WERI-Rb-1 (cell line): ENCODE measurements around the gene SLC9A3.

ENCODE experiments used
- DNase-seq: peaks from one replicate; pipeline ENCODE4 v3.0.0-alpha.2; 2020
- H3K27ac ChIP-seq: fragments of 250-450 bp; sonication (Bioruptor Pico); 2 replicates; pipeline ENCODE4 v1.5.1; 2020; ENCODE audit warnings: mild to moderate bottlenecking, moderate library complexity
- H3K27me3 ChIP-seq: fragments of 250-450 bp; sonication (Bioruptor Pico); 2 replicates; pipeline ENCODE4 v1.5.1; 2021; ENCODE audit warnings: mild to moderate bottlenecking, low read depth, moderate library complexity; ENCODE audit not compliant: insufficient read depth, severe bottlenecking
- H3K36me3 ChIP-seq: fragments of 250-450 bp; sonication (Bioruptor Pico); 2 replicates; pipeline ENCODE4 v1.5.1; 2020; ENCODE audit warnings: mild to moderate bottlenecking, moderate library complexity
- H3K4me3 ChIP-seq: 2 replicates; pipeline ENCODE4 v1.5.1; 2011; ENCODE audit warnings: low read depth, mild to moderate bottlenecking, control low read depth, low read length
- H3K9me3 ChIP-seq: fragments of 250-450 bp; sonication (Bioruptor Pico); 2 replicates; pipeline ENCODE4 v1.5.1; 2021; ENCODE audit warnings: mild to moderate bottlenecking, moderate library complexity; ENCODE audit not compliant: severe bottlenecking
- TF ChIP-seq, protein P1 (sequence below): IDR thresholded peaks from 2 replicates; pipeline ENCODE4 v1.5.1; 2011; ENCODE audit warnings: low read depth, mild to moderate bottlenecking, control low read depth, inconsistent platforms, low read length

Gene SLC9A3

DNA sequence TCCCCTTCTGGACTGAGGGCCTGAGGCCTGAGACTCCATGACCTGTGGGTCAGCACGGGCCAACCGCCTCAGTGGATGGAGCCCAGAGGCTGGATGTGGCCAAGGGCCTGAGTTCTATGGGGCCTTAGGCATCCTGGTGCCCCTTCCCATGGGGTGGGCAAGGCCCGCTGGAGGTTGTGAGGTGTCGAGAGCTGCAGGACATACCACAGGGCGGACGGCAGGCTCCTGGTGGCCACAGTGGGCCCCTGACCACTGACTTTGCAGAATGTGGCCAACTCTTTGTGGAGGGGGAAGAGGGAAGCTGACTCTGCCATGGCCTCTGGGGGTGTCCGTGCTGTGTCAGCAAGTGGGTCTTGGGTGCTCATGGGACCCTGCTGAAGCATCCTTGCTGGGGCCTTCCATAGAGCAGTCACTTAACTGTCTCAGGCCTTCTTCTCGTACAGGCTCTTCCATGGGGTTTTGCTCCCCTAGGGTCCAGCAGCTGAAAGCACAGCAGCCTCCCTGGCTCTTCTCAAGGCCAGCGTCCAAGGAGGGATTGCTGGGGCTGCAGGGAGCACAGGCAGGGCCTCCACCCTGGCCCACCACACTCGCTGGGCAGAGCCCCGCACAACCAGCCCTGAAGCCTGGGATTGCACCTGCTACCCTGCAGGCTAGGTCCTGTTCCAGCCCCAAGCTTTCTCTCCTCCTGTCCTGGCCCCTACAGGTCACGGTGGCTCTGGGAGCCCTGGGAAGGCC is 21.6 kb upstream of the SLC9A3 start:
- TF ChIP-seq, protein P1, sequence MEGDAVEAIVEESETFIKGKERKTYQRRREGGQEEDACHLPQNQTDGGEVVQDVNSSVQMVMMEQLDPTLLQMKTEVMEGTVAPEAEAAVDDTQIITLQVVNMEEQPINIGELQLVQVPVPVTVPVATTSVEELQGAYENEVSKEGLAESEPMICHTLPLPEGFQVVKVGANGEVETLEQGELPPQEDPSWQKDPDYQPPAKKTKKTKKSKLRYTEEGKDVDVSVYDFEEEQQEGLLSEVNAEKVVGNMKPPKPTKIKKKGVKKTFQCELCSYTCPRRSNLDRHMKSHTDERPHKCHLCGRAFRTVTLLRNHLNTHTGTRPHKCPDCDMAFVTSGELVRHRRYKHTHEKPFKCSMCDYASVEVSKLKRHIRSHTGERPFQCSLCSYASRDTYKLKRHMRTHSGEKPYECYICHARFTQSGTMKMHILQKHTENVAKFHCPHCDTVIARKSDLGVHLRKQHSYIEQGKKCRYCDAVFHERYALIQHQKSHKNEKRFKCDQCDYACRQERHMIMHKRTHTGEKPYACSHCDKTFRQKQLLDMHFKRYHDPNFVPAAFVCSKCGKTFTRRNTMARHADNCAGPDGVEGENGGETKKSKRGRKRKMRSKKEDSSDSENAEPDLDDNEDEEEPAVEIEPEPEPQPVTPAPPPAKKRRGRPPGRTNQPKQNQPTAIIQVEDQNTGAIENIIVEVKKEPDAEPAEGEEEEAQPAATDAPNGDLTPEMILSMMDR = no peak
- no peak for DNase-seq
- no peaks in the 10 kb centered on the region for H3K27me3 ChIP-seq
- H3K9me3 ChIP-seq = peaks cover 2% of the 10 kb centered on the region
- no peak overlapping the region for H3K27ac ChIP-seq
- H3K36me3 ChIP-seq = no peaks in the 10 kb centered on the region
- no peak overlapping the region for H3K4me3 ChIP-seq

DNA sequence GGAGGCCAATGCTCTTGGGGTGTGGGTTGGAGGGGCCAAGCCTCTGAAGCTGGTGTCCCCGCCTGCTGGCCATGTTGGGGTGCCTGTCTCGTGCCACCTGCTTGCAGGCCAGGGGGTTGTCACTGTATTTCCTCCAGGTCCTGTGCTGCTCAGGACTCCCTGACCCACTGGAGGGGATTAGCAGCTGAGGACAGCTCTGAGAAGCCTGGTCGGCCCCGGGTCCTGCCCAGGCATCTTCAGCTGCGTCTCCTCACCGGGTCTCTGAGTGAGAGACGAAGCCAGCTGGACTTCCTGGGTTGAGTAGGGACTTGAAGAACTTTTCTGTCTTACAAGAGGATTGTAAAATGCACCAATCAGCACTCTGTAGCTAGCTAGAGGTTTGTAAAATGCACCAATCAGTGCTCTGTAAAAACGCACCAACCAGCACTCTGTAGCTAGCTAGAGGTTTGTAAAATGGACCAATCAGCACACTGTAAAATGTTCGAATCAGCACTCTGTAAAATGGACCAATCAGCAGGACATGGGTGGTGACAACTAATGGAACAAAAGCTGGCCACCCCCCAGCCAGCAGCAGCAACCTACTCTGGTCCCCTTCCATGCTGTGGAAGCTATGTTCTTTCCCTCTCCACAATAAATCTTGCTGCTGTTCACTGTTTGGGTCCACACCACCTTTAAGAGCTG is 20.6 kb upstream of the SLC9A3 start:
- no peak for DNase-seq
- no peak overlapping the region for H3K4me3 ChIP-seq
- no peaks in the 10 kb centered on the region for H3K9me3 ChIP-seq
- TF ChIP-seq, protein P1 = no peak
- no peaks in the 10 kb centered on the region for H3K27me3 ChIP-seq
- H3K36me3 ChIP-seq = no peaks in the 10 kb centered on the region
- no peak overlapping the region for H3K27ac ChIP-seq

DNA sequence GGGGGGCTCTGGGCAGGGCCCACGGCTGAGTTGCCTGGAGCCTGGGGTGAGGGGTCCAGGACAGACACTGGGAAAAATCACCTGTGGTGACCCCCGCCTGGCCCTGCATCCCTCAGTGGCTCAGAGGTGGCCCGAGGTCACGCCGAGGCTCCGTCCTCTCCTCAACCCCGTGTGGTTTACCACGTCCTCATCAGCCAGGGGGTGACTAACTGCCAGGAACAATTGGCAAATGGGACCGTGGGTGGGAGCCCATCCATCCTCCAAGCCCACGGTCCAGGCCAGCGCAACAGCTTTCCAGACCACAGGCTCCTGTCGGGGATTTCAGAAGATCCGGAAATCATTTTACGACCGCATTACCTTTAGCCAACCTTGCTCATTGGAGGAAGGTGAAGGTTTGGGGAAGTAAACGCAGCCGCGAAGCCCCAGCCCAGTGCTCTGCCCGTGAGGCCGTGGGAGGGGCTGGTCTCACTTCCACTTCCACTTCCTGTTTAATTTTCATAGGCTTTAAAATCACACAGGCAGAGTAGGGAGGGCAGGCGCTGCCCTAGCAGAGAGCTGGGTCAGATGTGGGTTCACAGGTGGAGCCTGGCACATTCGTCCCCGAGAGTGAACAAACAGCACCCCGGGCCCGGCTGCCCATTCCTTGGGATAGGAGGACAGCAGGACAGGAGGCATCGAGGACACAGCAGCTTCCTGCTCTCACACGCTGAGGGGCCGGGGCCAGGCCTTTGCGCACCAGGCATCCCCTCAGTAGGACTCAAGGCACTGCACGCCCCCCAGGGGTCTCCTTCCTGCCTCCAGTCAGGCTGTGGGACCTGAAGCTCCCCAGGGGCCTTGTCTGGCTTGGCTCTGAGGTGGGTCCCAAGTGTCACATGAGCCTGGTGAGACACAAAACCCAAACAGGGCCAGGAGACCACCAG is 19.8 kb upstream of the SLC9A3 start:
- H3K4me3 ChIP-seq = no peak overlapping the region
- TF ChIP-seq, protein P1 = no peak
- no peak overlapping the region for H3K27ac ChIP-seq
- H3K36me3 ChIP-seq = no peaks in the 10 kb centered on the region
- no peaks in the 10 kb centered on the region for H3K9me3 ChIP-seq
- no peaks in the 10 kb centered on the region for H3K27me3 ChIP-seq
- DNase-seq = no peak

DNA sequence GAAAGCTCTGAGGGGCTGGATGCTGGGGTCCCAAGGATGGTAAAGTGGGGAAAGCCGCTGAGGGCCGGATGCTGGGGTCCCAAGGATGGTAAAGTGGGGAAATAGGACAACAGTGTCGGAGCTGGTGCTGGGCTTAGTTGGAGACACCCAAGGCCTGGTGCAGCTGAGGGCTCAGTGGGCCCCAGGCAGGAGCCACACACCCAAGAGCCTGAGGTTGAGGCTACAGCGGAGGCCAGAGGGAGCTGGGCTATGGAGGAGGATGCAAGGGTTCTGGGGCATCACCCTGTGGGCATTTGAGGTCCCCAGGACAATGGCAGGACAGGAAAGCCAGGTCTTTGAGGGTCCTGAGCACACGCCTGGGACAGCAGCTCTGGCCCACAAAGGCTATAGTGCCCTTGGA is 19.1 kb upstream of the SLC9A3 start:
- TF ChIP-seq, protein P1 = no peak
- no peak overlapping the region for H3K27ac ChIP-seq
- no peak for DNase-seq
- no peaks in the 10 kb centered on the region for H3K9me3 ChIP-seq
- H3K27me3 ChIP-seq = no peaks in the 10 kb centered on the region
- no peak overlapping the region for H3K4me3 ChIP-seq
- H3K36me3 ChIP-seq = no peaks in the 10 kb centered on the region

DNA sequence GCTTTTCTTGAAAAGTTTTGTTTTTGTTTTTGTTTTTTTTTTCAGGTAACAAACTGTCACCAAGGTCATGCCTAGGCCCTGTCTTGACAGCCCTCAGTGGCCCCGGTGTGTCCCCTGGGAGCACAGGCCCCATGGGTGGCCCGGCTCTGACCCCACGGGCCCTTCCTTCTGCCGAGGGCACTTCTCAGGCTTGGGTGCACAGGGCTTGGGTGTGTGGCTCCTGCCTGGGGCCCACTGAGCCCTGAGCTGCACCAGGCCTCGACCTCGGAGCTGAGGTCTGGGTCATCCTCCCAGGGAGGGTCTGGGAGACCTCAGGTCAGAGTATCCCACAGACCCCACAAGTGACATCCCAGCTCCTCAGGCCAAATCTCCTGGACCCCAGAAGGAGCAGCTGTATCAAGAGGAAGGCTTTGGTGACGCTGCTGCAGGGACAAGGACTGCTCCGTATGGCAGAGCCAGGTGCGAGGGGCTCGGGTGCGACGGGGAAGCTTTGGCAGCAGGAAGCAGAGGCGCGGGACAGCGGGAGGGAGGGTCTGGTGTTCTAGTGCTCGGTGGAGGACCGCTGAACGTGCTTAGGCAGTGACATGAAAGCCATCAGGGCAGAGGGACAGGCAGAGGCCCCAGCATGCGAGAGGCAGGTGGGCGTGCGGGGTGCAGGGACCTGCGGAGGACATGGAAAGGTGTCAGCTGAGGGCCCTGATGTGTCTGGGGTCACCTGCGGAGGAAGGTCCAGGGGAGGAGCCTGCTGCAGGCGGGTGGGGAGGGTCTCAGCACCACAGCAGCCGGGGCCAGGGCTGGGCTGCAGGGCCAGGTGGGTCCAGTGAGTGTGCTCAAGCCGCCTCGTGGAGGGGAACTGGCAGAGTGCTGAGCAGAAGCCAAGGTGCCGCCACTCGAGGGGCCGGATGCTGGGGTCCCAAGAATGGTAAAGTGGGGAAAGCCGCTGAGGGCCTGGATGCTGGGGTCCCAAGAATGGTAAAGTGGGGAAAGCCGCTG is 18.4 kb upstream of the SLC9A3 start:
- no peaks in the 10 kb centered on the region for H3K27me3 ChIP-seq
- TF ChIP-seq, protein P1 = no peak
- DNase-seq = no peak
- no peaks in the 10 kb centered on the region for H3K36me3 ChIP-seq
- H3K27ac ChIP-seq = no peak overlapping the region
- no peak overlapping the region for H3K4me3 ChIP-seq
- H3K9me3 ChIP-seq = no peaks in the 10 kb centered on the region
